GM18517 (cell line): ENCODE data around the gene MAST4.
"Not testable (repeated sequence)": the region's sequence is repeated elsewhere in the genome, so short reads cannot be mapped to it uniquely, and the experiment has no call there.

Experiments
- ATAC-seq: cut with Tn5 transposase; IDR thresholded peaks from one replicate; pipeline ENCODE4 v1.9.1; 2021; ENCODE audit warnings: mild to moderate bottlenecking, moderate library complexity; ENCODE audit not compliant: unreplicated experiment

The MAST4 gene

DNA sequence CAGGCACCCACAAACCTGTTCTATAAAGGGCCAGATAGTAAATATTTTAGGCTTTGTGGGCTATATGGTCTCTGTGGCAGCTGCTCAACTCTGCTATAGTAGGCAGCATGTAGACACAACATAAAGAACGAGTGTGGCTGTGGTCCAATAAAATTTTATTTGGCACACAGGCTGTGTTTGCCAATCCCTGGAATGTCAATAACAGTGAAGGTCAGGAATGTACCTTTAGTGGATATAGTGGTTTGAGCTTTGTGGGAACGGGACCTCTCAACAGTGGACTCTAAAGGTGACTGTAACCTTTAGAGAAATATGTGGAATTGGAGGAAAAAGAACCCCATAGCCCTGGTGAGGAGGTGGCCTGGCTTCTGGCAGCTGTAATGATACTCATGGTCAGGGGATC is 145.2 kb downstream of the MAST4 start:
- no peak for ATAC-seq

DNA sequence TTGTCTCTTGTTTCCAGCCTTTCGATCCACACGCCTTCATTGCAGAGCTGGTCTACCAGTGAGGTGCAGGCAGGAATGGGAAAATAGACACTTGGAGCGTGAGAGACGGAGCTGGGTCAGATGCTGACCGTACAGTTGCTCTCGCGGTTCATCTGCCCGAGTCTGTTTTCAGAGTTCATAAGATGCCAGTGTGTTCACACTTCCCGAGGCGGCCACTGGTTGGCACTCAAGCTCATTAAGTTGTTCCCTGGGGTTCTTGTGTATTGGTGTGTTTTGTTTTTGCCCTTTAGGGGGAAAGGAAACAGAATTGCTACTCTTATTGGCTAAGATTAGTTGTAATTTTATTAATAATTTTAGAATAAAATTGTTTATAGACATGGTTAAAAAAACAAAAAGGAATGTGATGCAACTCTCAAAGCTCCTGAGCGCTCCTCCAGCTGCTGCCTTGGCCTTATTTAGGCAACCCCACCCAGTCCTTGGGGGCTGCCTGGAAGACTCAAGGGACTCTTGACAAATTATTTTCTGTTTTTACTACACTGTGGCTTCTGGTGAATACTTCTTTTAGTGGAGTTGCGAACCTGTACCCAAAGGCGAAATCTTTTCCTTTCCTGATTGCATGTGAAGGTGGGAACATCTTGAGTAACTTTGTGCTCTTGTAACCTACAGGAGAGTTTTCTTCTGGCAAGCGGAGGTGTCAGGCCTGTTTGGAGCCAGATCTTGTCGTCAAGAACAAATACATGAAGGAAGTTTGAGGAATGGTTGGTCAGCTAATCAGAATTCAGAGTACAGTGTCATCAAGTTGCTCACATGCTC is 146.1 kb downstream of the MAST4 start:
- no peak for ATAC-seq

DNA sequence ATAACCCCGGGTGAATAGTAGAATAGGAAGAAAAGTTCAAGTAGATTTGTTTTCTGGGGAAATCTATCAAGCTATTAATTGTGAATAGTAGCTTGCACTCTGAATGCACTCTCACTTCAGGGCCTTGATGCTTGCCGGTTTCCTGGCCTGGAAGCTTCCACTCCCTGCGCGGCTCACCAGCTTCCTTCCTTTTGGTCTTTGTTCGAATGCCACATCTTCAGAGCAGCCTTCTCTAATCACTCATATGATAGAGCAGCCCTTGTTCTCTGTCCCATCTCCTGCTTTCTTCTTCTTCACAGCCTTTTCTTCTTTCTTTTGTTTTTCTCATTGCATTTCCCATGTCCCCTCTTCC is 146.7 kb downstream of the MAST4 start:
- ATAC-seq = no peak

DNA sequence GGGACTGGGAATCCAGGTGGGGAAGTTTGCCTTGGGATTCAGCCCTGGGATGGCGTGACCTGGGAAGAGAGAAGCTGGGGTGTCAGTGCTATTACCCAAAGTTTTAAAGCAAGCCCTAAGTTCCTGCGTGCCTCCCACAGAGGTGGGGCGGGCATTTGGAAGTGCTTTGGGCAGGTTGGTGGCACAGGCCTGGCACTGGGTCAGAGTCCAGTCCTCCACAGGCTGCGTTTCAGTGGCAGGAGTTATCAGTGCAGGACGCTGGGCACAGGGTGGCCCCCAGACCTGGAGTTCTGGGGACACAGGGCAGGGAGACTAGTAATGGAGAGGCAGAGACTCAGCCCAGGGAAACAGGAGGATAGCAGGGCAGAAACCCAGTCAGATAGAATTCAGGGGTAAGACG is 147.2 kb downstream of the MAST4 start:
- ATAC-seq = no peak

DNA sequence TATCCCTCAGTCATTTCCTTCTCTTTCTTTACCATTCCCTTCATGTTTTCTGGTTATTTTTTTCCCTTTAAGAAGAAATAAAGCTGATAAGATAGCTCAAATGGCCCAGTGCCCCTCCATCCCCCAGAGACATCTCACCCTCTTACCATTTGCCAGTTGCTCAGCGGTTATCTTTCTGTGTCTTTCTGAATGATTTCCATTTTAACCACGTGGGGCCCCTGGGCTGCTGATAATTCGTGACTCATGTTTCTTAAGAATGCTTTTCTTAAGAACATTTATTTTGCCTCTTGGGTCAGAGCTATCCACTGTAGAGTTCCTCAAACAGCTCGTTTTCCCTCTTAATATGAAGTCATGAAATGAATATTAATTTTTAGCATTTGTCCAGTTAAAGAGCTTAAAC is 147.8 kb downstream of the MAST4 start:
- ATAC-seq = no peak

DNA sequence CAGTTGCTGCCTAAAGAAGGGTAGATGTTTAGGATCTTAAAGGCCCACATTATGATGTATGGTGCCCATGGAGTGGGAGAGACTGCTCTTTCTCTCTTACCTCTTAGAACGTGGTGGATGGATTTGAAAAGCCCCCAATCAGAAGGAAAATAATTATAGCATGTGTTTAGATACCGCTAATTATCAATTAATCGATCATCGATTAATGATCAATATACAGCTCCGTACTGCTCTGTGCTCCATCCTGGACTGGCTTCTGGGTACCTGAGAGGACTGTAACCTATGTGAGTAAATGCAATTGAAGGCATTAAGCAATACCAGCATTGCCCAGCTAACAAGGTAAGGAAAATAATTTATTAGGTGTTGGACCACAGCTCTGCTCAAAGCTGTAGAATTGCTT is 149.1 kb downstream of the MAST4 start:
- no peak for ATAC-seq

DNA sequence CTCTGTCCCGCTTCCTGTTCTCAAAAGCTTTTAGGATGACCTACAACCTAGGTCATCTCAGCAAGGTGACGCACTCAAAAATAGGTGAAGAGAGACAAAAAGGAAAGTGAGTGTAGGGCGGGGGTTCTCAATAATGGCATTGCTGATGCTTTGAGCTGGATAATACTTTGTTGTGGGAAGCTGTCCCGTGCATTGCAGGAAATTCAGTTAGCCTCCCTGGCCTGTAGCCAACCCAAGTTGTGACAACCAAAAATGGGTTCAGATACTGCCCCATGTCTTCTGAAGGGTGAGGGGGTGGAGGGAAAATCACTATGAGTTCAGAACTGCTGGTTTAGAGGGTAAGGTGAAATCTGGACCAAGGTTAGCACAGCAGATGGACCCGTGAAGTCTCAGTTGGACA is 151.4 kb downstream of the MAST4 start:
- ATAC-seq = no peak

DNA sequence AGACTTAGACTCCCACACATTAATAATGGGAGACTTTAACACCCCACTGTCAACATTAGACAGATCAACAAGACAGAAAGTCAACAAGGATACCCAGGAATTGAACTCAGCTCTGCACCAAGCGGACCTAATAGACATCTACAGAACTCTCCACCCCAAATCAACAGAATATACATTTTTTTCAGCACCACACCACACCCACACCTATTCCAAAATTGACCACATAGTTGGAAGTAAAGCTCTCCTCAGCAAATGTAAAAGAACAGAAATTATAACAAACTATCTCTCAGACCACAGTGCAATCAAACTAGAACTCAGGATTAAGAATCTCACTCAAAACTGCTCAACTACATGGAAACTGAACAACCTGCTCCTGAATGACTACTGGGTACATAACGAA is 156.5 kb downstream of the MAST4 start:
- ATAC-seq = not testable (repeated sequence)

DNA sequence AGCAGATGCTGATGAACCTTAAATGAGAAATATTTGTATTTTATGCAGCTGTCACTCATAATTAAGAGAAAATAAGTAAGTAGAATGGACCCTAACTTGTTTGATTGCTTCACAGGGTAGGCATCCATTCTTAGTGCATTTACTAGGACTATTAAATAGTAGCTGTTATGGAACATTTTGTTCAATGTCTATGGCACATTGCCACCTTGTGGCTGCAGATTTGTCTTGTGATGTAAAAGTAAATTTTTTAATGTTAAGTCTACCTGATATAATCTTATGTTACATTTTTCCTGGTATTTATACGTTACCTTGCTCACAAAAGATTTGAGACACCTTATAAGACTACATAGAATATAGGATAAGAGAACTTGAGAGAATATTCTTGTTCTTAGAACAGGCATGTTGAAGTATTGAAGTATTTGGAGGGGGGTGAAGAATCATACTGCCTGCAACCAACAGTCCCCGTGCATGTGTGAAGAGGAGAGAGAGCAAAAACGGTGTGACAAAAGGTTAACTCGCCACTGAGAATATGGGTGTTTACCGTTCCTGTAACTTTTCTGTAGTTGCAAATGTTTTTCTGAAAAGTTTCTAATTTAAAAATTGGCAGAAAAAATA is 161.1 kb downstream of the MAST4 start:
- ATAC-seq = no peak

DNA sequence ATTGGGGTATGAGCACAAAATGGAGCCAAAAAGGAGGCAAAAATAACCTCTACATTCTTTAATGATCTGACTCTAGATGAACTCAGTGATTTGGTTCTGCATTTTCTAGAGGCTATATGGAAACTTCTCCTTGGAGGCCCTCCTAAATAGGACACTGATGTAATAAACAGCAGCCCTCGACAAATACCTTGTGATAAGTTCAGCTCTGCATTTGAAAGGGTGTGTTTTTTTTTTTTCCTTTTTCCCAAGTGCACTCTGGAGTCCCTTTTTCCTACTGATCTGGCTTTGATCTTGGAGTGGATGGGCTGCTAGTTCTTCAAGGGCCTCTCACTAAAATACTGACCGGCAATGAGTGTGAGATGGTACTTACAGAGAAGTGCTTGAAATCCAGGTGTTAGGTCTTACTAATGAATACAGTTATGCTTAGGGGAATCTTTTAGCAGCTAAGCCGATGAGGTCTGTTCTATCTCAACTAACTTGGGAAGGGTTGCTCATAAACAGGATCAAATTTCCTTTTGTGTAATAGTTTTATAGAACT is 161.7 kb downstream of the MAST4 start:
- no peak for ATAC-seq

DNA sequence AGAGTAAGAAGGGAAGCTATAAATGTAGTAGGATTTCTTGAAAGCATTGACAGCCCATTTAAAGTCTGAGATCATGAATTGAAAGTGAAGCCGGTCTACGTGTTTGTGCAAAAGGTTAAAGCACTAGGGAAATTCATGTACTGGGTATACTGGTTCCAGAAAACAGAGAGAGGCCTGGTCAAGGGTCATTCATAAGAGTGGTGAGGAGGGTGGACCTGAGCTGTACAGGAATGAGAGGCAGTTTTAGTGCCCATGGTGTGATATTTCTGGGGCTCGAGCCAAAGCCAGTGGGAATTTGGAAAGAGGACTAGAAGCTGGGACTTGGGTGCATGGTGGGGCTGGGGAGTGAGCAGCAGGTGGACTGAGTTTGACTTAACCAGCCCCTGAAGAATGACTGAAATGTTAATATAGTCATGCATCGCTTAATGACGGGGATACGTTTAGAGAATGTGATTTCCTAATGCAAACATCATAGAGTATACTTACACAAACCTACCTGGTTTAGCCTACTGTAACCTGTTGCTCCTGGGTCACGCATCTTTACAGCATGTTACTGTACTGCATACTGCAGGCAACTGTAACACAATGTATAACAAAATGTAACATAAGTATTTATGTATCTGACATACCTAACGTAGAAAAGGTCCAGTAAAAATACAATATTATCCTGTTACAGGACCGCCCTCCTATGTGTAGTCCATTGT is 173.0 kb downstream of the MAST4 start:
- no peak for ATAC-seq

DNA sequence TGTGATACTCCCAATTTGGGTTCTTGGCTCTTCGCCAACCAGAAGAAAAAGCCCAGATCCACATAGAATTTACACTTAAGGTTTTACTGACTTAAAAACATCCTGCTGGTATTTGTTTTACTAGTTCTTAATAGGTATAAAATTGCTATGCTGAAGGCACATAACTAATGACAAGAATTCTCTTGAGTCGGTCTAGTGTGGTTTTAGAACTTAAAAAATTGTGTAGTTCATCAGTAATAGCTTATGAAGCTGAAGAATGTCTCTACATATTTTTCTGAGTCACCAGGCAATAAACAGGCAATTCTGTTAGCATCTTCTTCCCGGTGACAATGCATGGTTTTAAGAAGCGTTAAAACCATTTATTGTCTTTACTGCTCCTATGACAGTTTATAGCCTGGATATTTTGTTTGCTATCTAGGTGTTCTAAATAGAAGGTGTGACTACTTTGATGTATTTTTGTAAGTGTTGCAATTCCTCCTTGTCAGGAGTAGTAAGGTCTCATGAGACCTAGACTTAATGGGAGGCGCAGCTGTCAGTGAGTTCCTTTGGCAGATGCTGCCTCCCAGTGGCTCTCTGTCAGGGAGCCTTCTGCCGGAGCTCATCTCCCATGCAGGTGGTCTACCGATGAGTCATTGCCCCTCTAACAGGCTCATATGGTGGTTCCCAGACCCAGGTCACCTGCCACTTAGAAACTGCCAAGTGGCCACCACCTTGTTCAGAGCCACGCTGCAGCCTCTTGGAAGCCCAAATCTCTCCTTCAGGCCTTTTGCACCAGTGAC is 173.8 kb downstream of the MAST4 start:
- no peak for ATAC-seq

DNA sequence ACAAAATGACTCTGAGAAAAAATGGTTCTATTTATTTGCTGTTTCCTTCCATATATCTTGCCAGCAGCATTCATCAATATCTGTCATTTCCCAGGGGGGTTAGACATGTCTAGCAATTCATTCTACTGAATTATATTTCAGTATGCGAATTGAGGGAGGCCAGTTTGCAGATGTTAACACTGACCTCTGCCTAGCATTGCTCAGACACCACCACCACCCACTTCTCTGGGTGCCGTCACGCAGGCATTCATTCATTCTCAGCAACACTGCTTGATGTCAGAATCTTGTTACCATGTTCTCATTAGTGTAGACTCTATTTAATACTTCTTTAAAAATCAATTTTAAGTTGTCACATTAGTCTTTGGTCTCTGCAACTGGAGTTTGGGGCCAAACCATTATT is 181.7 kb downstream of the MAST4 start:
- ATAC-seq = no peak

DNA sequence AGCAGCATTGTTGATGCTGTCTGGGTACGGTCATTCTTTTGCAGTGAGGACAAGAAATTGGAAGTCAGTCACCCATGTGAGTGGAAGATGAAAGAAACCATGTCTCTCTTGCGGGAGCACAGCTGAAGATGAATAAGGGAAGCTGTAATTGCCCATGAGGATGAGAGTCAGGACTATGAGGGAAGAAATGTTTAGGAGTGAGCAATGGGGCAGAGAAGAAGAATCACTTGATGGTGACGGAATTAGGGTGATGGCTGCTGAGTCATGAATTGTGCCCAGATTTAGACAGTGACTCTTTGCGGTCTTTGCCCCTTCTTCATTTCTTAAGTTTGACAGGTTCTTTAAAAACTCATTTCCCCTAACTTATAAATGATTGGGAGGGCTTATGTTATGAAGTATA is 183.3 kb downstream of the MAST4 start:
- ATAC-seq = no peak

DNA sequence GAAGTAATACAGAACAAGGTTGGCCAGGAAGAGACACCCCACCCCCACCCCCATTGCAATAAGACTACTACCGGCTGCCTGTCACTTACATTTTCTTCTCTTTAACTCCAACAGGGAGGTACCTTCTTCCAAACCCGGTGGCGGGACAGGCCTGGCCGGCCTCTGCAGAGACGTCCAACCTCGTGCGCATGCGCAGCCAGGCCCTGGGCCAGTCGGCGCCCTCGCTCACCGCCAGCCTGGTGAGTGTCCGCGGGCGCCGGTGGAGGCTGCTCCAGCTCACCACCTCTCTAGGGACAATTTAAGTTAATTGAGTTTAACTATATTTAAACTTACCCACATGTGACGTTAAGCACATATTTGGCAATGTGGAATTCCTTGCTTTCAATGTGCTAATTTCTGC is 192.4 kb downstream of the MAST4 start:
- no peak for ATAC-seq

DNA sequence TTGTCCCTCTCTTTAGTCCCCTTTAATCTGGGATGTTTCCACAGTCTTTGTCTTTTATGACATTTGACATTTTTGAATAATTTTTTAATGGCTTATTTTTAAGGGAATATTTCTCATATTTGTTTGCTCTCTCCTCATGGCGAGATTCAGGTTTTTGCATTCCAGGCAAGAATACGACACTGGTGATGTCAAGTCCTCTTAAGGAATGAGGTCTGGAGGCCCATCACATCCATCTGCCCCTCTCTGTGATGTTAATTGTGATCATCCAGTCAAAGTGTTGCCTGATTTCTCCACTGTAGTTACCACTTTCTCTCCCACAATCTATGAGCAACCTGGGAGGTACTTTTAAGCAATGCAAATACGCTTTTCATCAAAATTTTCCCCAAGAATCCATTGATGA is 193.2 kb downstream of the MAST4 start:
- no peak for ATAC-seq

DNA sequence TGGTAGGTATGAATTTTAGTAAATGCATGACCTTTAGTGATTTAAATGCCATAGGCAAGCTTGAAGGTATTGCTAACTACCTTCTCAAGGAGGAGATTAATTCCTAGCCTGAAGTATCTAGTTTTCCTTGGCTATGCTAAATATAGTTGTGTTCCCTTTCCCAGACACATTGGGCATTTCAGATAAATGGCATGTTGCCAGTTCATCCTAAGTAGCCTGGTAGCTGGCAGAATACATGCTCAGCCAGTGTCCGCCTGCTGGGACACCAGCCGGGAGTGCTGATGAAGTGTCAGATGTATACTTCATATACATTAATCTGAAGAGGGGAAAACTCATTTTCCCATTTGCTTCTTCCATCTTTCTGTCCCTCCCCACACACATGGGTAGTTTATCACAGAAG is 196.9 kb downstream of the MAST4 start:
- ATAC-seq = no peak

DNA sequence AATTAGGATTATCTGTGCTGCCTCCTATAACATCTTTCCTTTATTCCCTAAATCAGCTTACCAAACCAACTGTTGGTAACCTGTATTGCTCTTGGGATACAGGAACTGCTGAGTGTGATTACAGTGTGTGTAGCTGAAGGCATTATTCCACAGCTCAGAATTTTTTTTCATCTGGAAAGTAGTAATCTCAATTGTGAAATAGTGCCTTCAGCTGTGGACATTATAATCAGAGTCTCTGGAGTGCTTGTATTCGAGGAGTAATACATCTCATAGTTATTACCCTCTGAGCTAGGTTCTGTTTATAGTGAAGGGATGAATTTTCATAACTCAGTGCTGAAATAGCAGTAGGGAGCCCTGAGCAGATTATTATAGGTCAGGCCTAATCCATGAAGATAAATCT is 199.5 kb downstream of the MAST4 start:
- ATAC-seq = no peak

DNA sequence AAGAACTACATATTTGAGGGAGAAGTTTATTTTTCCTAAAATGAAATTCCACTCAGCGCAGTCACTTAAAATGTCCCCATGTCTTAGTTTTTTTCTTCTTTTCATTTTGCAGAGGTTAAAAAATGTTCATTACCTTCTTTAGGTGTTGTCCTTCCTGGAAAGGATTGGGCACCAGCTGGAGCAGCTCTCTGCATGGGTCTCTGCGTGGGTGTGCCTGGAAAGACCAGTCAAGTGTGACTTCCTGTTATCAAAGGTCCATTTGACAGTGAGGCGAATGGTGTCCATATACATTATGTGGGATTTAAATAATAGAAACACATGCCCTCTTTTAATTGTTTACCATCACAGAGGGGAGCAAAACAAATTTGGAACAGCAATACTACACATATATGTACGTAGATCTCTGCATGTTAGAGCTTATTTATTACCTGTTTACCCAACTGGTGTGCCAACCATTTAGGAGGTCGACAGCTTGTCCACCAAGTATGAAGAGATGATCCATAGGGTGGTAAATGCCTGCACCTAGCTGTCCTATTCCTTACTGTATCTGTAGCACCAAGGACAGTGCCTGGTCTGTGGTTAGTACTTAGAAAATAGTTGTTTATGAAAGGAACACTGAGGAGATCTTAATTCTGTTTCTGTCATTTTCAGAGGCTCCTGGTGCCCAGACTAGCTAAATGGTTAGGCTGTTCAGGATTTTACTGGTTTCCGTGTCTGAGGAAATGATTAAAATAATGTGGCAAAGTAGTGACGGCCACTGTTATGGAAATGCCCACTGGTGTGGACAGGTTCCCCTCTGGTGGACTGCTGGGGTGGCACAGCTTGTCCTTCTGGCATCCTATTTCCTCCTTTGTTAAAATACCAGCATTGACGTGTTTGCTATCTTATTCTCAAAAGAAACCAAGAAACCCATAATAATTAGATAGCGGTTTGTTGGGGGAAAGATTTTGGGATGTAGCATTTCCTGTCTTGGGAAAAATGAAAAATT is 200.4 kb downstream of the MAST4 start:
- no peak for ATAC-seq

DNA sequence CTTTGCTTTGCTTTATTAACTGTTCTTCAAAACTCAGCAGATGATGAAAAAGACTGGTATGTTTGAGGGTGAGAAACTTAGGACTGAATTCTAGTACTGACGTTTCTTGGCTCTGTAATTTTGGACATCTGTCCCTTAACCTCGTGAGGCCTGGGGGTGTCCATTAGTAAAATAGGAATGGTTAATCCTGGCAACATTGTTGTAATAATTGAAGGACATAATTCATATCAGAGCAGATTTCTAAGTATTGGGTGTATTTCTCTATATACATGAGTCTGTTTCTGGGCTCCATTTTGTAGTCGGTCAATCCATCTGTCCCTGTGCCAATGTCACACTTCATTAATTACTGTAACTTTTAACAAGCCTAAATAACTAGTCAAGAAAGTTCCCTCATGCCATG is 206.7 kb downstream of the MAST4 start:
- no peak for ATAC-seq
